ENCODE measurements around the gene TCF3. TPM values are rescaled to one million over a fixed set of nuclear protein-coding genes. Genes with fewer than 3 reads are reported as not detected.
A peak's percentile ranks its signal among the peaks of the same experiment; 100 is the strongest.

Gene TCF3
- total and polyA plus RNA-seq, 10 of the 15 experiments (the other 5 are each of a cell fraction or from before 2014, with no cell fraction given): 6.7 to 282 (median 70.7) TPM

DNA sequence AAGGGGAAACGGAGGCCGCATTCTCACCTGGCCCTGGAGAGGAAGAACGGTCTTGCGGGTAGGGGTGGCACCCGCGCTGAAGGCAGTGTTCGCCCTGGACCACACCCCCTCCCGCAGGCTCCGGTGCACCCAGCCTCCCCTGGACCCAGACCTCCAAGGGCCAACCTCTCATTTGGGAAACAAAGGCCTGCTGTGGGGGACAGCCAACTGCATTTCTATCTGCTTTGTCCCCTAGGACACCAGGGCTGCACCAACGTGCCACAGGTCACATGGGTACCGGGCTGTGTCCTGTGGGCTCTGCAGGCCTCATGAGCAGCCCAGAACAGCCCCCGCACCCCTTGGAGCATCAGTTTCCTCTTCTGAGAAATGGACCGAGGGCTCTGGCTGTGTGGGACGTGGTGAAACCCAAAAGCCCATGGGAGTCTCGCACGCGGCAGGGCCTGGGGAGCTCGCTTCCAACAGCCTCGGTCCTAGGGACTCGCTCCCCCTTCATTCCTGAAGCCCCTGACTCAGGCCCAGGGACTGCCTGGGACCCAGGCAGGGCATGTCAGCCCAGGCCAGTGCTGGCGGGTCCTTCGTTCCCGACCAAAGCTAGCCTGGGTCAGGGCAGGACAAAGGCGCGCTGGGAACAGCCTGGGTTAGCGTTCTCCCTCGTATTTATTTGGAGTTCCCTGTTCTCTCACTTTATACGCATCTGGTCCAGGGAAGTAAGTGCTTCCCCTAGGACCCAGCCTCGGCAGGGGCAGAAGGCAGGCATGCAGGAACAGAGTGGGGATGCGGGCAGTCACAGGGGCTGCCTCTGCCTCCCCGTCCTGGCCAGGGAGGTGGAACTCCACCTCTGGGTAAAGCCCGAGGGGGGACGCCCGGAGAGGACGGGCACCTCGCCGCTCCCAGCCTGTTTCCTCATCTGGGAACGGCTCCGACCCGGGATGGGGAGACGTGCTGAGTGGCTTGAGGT, 4.6 kb downstream of the TCF3 start (continued):
- TF ChIP-seq POLR2AphosphoS2 (IDR thresholded peaks at IDR 0.05; ENCODE audit: low read depth, low read length) (0 out of 2 replicates have a peak, but pooled peaks have one; percentile 19), CUX1 (IDR thresholded peaks at IDR 0.05; ENCODE audit: insufficient replicate concordance, low read depth, low read length) (no peak), BHLHE40 (IDR thresholded peaks at IDR 0.05; ENCODE audit: borderline replicate concordance in 1 of 2, low read depth in 2 of 2, low read length in 1 of 2) (peak in 1 of 2 experiments; percentile 22; a peak in 1 of 4 replicates), HDGF (IDR thresholded peaks at IDR 0.05) (peak; percentile 52; the same call in 1 of the 2 replicates), CHD2 (IDR thresholded peaks at IDR 0.05; ENCODE audit: borderline replicate concordance, low read depth, low read length) (no peak), USF1 (IDR thresholded peaks at IDR 0.05; ENCODE audit: borderline replicate concordance, extremely low read length, insufficient read depth, low read depth, low read length) (peak; percentile 54), BMI1 (IDR thresholded peaks at IDR 0.05; ENCODE audit: borderline replicate concordance) (no peak), KLF5 (IDR thresholded peaks at IDR 0.05; ENCODE audit: partially characterized antibody) (no peak), CEBPZ (IDR thresholded peaks at IDR 0.05; ENCODE audit: low read depth, low read length) (no peak), ETV6 (conservative IDR thresholded peaks at IDR 0.05 in 1 of 2, IDR thresholded peaks at IDR 0.05 in 1 of 2; ENCODE audit: borderline replicate concordance in 1 of 2, low read depth in 1 of 2) (0 out of 4 replicates have a peak, but pooled peaks of 1 of the 2 experiments have one; percentile 1), CREM (IDR thresholded peaks at IDR 0.05; ENCODE audit: low read depth) (no peak), EED (IDR thresholded peaks at IDR 0.05; ENCODE audit: low read depth) (no peak)

All from GM12878 (cell line).